BE2C (cell line): ENCODE data around the gene SPTLC1.
"Not testable (repeated sequence)": the region's sequence is repeated elsewhere in the genome, so short reads cannot be mapped to it uniquely, and the experiment has no call there.

Experiments used
- DNase-seq: peaks from one replicate; pipeline ENCODE4 v3.0.0-alpha.2; 2020
- H3K27me3 ChIP-seq: fragments of 250-450 bp; sonication (Bioruptor Pico); 2 replicates; pipeline ENCODE4 v1.5.1; 2020; ENCODE audit warnings: mild to moderate bottlenecking
- H3K36me3 ChIP-seq: fragments of 250-450 bp; sonication (Bioruptor Pico); 2 replicates; pipeline ENCODE4 v1.5.1; 2020; ENCODE audit warnings: mild to moderate bottlenecking
- H3K4me1 ChIP-seq: fragments of 250-450 bp; sonication (Bioruptor Pico); 2 replicates; pipeline ENCODE4 v1.5.1; 2020
- H3K4me3 ChIP-seq: 2 replicates; pipeline ENCODE4 v1.5.1; 2011; ENCODE audit warnings: low read depth, low read length
- H3K9me3 ChIP-seq: fragments of 250-450 bp; sonication (Bioruptor Pico); 2 replicates; pipeline ENCODE4 v1.5.1; 2020
- TF ChIP-seq, protein P1 (sequence below): IDR thresholded peaks from 2 replicates; pipeline ENCODE4 v1.5.1; 2012; ENCODE audit warnings: mild to moderate bottlenecking, low read depth, low read length

SPTLC1 gene

GRCh38 chr9:92135576-92135975 is 20.4 kb upstream of the SPTLC1 start:
- Histone ChIP-seq H3K36me3 (no peaks in the 10 kb centered on the region), H3K27me3 (no peaks in the 10 kb centered on the region), H3K9me3 (no peaks in the 10 kb centered on the region), H3K4me3 (no peak overlapping the region), H3K4me1 (no peaks in the 10 kb centered on the region; the same call in 1 of the 2 replicates)
- TF ChIP-seq, protein P1, sequence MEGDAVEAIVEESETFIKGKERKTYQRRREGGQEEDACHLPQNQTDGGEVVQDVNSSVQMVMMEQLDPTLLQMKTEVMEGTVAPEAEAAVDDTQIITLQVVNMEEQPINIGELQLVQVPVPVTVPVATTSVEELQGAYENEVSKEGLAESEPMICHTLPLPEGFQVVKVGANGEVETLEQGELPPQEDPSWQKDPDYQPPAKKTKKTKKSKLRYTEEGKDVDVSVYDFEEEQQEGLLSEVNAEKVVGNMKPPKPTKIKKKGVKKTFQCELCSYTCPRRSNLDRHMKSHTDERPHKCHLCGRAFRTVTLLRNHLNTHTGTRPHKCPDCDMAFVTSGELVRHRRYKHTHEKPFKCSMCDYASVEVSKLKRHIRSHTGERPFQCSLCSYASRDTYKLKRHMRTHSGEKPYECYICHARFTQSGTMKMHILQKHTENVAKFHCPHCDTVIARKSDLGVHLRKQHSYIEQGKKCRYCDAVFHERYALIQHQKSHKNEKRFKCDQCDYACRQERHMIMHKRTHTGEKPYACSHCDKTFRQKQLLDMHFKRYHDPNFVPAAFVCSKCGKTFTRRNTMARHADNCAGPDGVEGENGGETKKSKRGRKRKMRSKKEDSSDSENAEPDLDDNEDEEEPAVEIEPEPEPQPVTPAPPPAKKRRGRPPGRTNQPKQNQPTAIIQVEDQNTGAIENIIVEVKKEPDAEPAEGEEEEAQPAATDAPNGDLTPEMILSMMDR: no peak
- DNase-seq: no peak

- Histone ChIP-seq H3K9me3 (no peaks in the 10 kb centered on the region), H3K4me3 (peak overlapping the region; percentile 36), H3K4me1 (no peaks in the 10 kb centered on the region), H3K27me3 (no peaks in the 10 kb centered on the region), H3K36me3 (no peaks in the 10 kb centered on the region)
- DNase-seq: peak; percentile 93
- TF ChIP-seq, protein P1: peak; percentile 95
Measured at GRCh38 chr9:92133949-92134604, 18.9 kb upstream of the SPTLC1 start.

DNA sequence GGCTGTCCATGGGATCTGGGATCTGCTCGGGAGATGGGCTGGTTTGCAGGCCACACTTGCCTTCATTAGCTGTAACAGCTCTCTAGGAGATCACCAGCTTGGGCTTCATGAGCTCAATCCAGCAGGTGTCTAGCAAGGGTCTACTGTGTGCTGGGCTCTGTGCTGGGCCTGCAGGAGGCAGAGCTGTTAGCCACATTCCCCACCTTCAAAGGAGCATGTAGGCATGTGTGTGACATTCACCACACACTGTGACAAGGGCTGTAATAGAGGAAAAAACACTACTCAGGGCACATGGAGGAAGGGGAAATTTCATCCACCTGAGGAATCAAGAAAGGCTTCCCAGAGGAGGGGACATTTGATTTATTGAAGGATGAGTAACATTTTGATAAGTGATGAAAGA is 17.7 kb upstream of the SPTLC1 start:
- not testable (repeated sequence) for H3K36me3 ChIP-seq, H3K27me3 ChIP-seq

GRCh38 chr9:92132501-92132900 is 17.3 kb upstream of the SPTLC1 start:
- no peaks in the 10 kb centered on the region for H3K36me3 ChIP-seq
- H3K4me3 ChIP-seq: no peak overlapping the region
- no peak for DNase-seq
- no peaks in the 10 kb centered on the region for H3K27me3 ChIP-seq
- no peaks in the 10 kb centered on the region for H3K4me1 ChIP-seq
- TF ChIP-seq, protein P1: no peak
- no peaks in the 10 kb centered on the region for H3K9me3 ChIP-seq

More for the DNA sequence above, 17.7 kb upstream of the SPTLC1 start:
- H3K9me3 ChIP-seq, DNase-seq, H3K4me1 ChIP-seq, H3K4me3 ChIP-seq: not testable (repeated sequence)

- H3K27me3 ChIP-seq: peaks cover 4% of the 10 kb centered on the region; the same call in 1 of the 2 replicates
- no peaks in the 10 kb centered on the region for H3K36me3 ChIP-seq
- no peak overlapping the region for H3K4me3 ChIP-seq
- TF ChIP-seq, protein P1: no peak
- DNase-seq: no peak
- H3K4me1 ChIP-seq: no peaks in the 10 kb centered on the region
- H3K9me3 ChIP-seq: no peaks in the 10 kb centered on the region; the same call in 1 of the 2 replicates
Measured at GRCh38 chr9:92122800-92123199, 7.6 kb upstream of the SPTLC1 start.

GRCh38 chr9:92122061-92122460 is 6.8 kb upstream of the SPTLC1 start:
- Histone ChIP-seq H3K27me3 (peaks cover 4% of the 10 kb centered on the region; the same call in 1 of the 2 replicates), H3K9me3 (no peaks in the 10 kb centered on the region; the same call in 1 of the 2 replicates), H3K4me1 (no peaks in the 10 kb centered on the region), H3K4me3 (no peak overlapping the region), H3K36me3 (no peaks in the 10 kb centered on the region)
- DNase-seq: no peak
- TF ChIP-seq, protein P1: no peak
